HUES48 (cell line): Measurements from ENCODE around the gene ELK3.

Source experiments
- H3K27ac ChIP-seq: one replicate; pipeline ENCODE4 v1.7.0; 2013; ENCODE audit warnings: low read depth, low read length, inconsistent platforms
- H3K27me3 ChIP-seq: 2 replicates; pipeline ENCODE4 v1.6.1; 2013; ENCODE audit warnings: mild to moderate bottlenecking, low read length; ENCODE audit not compliant: control insufficient read depth, insufficient read depth
- H3K36me3 ChIP-seq: 2 replicates; pipeline ENCODE4 v1.6.1; 2013; ENCODE audit warnings: low read length; ENCODE audit not compliant: control insufficient read depth, insufficient read depth
- H3K4me1 ChIP-seq: 2 replicates; pipeline ENCODE4 v1.6.1; 2013; ENCODE audit warnings: mild to moderate bottlenecking, low read length; ENCODE audit not compliant: control insufficient read depth, insufficient read depth
- H3K4me3 ChIP-seq: 2 replicates; pipeline ENCODE4 v1.5.1; 2013; ENCODE audit warnings: mild to moderate bottlenecking, low read depth, low read length
- H3K9ac ChIP-seq: 2 replicates; pipeline ENCODE4 v1.6.1; 2013; ENCODE audit warnings: mild to moderate bottlenecking, low read depth, low read length, moderate library complexity
- H3K9me3 ChIP-seq: 2 replicates; pipeline ENCODE4 v1.6.1; 2013; ENCODE audit warnings: low read length; ENCODE audit not compliant: control insufficient read depth, insufficient read depth

ELK3 gene

DNA sequence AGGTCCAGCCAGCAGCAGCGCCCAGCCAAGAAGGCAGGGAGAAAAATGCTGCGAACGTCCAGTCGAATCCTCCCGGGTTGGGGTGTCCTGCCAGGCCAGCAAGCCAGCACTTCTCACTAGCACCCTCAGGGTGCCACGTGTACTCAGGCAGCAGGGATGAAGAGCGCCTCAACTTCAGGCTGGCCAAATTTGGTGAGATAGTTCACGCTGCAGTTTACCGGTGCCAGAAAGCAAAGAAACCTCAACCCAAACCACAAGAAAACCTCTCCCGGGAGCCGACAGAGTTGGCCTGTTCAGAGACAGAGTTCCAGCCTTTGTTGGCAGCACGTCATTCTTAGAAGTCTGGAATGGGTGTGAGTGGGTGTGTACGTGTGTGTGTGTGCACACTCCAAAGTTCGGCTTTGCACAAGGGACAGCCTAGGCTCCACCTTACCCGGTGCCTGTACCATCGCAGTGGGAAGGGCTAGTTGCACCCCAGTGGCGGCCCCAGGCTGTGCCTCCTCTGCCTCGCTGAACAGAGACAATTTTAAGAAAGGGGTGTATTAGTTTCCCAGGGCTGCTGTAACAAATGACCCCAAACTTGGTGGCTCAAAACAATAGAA is 42.1 kb downstream of the ELK3 start:
- Histone ChIP-seq H3K27me3 (no peaks in the 10 kb centered on the region), H3K36me3 (no peaks in the 10 kb centered on the region), H3K4me1 (no peaks in the 10 kb centered on the region), H3K4me3 (no peak overlapping the region), H3K9ac (no peak overlapping the region), H3K27ac (no peak overlapping the region), H3K9me3 (no peaks in the 10 kb centered on the region)

DNA sequence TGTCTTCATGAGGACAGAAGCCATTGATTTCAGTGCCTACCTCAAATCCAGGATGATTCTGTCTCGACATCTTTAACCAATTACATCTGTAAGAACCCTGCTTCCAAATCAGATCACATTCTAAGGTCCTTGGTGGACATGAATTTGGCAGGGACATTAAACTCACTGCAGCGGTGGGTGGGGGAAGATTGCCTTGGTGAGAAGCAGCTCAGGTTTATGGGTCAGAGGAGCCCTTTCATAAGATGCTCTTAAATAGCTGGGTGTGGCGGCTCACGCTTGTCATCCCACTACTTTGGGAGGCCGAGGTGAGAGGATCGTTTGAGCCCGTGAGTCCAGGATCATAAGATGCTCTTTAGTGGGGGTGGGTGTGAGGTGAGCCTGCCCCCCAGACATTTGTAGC is 42.9 kb downstream of the ELK3 start:
- no peaks in the 10 kb centered on the region for H3K9me3 ChIP-seq
- H3K4me1 ChIP-seq = no peaks in the 10 kb centered on the region
- H3K27me3 ChIP-seq = no peaks in the 10 kb centered on the region
- H3K27ac ChIP-seq = no peak overlapping the region
- no peaks in the 10 kb centered on the region for H3K36me3 ChIP-seq
- no peak overlapping the region for H3K9ac ChIP-seq
- no peak overlapping the region for H3K4me3 ChIP-seq

- Histone ChIP-seq H3K9me3 (no peaks in the 10 kb centered on the region), H3K4me3 (no peak overlapping the region), H3K36me3 (no peaks in the 10 kb centered on the region), H3K27ac (no peak overlapping the region), H3K9ac (no peak overlapping the region), H3K27me3 (no peaks in the 10 kb centered on the region), H3K4me1 (no peaks in the 10 kb centered on the region)
These were observed 43.4 kb downstream of the ELK3 start for GRCh38 chr12:96237465-96238077.

DNA sequence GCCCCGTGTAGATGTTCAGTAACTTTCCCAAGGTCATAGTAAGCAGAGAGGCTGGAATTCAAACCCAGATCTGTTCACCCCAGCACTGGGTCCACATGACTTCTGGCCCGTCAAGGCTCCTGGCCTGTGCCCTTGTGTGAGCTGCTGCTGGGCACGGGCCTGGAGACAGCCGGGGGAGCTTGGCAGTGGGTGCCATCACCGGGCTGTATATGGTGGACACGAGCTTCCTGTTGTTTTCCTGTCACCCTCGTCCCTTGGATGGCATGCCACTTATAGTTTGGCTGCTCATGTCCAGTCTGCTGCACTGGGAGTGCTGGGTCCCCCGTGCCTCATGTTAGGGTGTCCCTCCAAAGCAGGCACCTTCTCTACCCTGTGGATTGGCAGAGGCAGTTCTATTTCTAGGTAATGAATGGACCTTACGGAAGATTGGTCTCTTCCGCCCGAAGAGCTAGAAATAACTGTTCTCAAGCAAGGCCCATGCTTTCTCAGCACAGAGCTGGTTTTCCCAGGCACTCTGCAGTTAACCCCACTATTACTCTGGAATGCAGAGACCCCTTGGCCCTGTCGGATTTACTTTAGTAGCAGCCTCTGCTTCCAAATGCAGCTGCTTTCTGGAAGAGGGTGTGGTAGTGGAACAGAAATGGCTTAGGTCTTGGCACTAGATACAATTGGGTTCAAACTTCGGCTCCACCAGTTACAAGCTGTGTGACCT is 44.3 kb downstream of the ELK3 start:
- H3K27ac ChIP-seq = no peak overlapping the region
- H3K4me1 ChIP-seq = no peaks in the 10 kb centered on the region
- no peak overlapping the region for H3K4me3 ChIP-seq
- no peak overlapping the region for H3K9ac ChIP-seq
- H3K36me3 ChIP-seq = no peaks in the 10 kb centered on the region
- H3K9me3 ChIP-seq = no peaks in the 10 kb centered on the region
- H3K27me3 ChIP-seq = no peaks in the 10 kb centered on the region

- Histone ChIP-seq H3K36me3 (no peaks in the 10 kb centered on the region), H3K9me3 (no peaks in the 10 kb centered on the region), H3K27ac (no peak overlapping the region), H3K4me3 (no peak overlapping the region), H3K9ac (no peak overlapping the region), H3K27me3 (no peaks in the 10 kb centered on the region), H3K4me1 (no peaks in the 10 kb centered on the region)
These were observed 45.8 kb downstream of the ELK3 start for GRCh38 chr12:96239711-96240635.

GRCh38 chr12:96240656-96241055 is 46.5 kb downstream of the ELK3 start:
- Histone ChIP-seq H3K9ac (no peak overlapping the region), H3K27ac (no peak overlapping the region), H3K36me3 (no peaks in the 10 kb centered on the region)

DNA sequence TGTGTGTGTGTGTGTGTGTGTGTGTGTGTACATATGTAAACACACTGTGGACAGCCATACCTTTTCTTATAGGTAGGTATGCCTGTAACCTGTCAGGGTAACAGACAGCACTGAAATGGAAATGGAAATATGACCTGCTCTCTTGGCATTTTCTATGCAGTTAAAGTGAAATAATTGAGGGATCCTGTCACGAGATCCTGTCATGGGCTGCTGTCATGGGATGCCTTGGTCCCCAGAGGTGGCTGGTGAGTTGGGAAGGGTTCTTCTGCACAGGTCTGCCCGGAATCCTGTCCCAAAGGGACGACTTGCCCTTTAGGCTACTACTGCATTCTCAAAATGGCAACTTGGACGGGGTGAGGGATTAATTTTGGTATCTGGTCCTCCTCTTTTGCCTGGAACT is 47.3 kb downstream of the ELK3 start:
- H3K4me1 ChIP-seq = no peaks in the 10 kb centered on the region
- no peak overlapping the region for H3K27ac ChIP-seq
- no peaks in the 10 kb centered on the region for H3K36me3 ChIP-seq
- no peaks in the 10 kb centered on the region for H3K9me3 ChIP-seq
- H3K27me3 ChIP-seq = no peaks in the 10 kb centered on the region
- no peak overlapping the region for H3K4me3 ChIP-seq
- H3K9ac ChIP-seq = no peak overlapping the region

More at GRCh38 chr12:96240656-96241055, 46.5 kb downstream of the ELK3 start:
- Histone ChIP-seq H3K4me3 (no peak overlapping the region), H3K4me1 (no peaks in the 10 kb centered on the region), H3K9me3 (no peaks in the 10 kb centered on the region), H3K27me3 (no peaks in the 10 kb centered on the region)

DNA sequence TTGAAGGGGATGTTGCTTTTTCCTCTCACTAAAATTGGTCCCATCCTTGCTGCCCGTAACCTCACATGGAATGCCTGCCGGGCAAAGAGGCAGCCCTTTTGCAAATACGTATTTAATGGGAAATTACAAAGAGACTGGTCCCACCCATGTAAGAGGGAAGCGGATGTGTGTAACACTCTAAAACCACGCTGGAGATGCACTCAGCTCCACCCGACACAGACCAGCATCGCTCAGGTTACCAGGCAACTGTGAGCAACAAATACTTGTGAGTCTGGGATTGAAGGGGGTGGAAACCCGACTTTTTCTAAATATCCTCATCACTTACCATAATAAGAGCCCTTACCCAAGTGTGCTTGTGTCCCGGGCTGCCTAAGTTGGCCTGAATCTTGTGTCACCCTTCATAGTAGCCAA is 47.7 kb downstream of the ELK3 start:
- H3K4me1 ChIP-seq = no peaks in the 10 kb centered on the region
- H3K27me3 ChIP-seq = no peaks in the 10 kb centered on the region
- no peak overlapping the region for H3K27ac ChIP-seq
- H3K9ac ChIP-seq = no peak overlapping the region
- no peaks in the 10 kb centered on the region for H3K9me3 ChIP-seq
- no peaks in the 10 kb centered on the region for H3K36me3 ChIP-seq
- no peak overlapping the region for H3K4me3 ChIP-seq

DNA sequence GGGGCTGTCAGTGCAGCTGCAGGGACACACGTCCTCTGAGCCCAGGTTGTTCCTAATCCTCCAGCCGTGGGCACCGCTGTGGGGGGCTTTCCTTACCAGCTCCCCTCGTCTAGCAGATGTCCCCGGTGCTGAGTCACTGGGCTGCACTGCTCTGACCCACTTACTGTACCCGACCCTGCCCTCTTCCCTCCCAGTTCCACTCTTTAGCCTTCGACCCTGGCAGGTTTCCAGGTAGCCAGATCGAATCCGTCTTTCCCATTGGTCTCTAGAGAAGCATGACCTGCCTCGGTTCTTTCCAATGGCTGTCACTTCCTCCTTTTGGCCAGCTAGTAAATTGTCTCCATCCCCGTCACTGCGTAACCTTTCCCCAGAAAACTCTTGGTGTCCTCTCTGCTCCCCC is 48.4 kb downstream of the ELK3 start:
- Histone ChIP-seq H3K4me1 (no peaks in the 10 kb centered on the region), H3K27me3 (no peaks in the 10 kb centered on the region), H3K4me3 (no peak overlapping the region), H3K9ac (no peak overlapping the region), H3K27ac (no peak overlapping the region), H3K9me3 (no peaks in the 10 kb centered on the region), H3K36me3 (0 out of 2 replicates have a peak, but pooled peaks cover 1% of the 10 kb centered on the region)

- Histone ChIP-seq H3K4me3 (no peak overlapping the region), H3K36me3 (peaks cover 2% of the 10 kb centered on the region; the same call in 1 of the 2 replicates), H3K9me3 (no peaks in the 10 kb centered on the region), H3K27me3 (no peaks in the 10 kb centered on the region), H3K4me1 (no peaks in the 10 kb centered on the region), H3K27ac (no peak overlapping the region), H3K9ac (no peak overlapping the region)
These were observed 50.7 kb downstream of the ELK3 start for GRCh38 chr12:96244826-96245225.
